ENCODE measurements around the gene C4orf54.

Gene C4orf54

DNA sequence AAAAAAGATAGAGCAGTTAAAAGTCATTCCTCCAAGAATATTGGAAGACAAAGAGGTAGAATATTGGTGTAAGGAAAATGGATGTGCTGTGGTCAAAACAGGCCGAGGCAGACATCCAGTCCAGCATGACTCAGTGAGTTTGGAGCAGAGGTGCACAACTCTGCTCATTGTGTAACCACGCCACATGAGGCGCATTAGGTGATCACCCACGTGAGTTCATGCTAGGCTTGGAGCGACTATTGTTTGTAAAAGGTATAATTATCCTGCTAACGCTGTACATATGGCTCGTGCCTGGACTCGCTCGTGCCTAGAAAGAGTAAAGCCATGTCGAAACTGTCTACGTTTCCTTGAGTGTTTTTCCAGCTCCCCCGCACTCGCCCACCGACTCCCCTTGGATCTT lies 23.9 kb downstream of the C4orf54 start:
- H3K9me3 Mint-ChIP-seq = no peaks in the 10 kb centered on the region
- H3K36me3 Mint-ChIP-seq (ENCODE audit: insufficient read depth) = no peaks in the 10 kb centered on the region
- no peak for DNase-seq (ENCODE audit: low spot score in 2 of 2)
- H3K4me3 Mint-ChIP-seq = no peak overlapping the region
- ATAC-seq (replicated peaks; ENCODE audit: extremely low read depth, poor library complexity, severe bottlenecking) = no peak
- H3K4me1 Mint-ChIP-seq = no peaks in the 10 kb centered on the region
- H3K27ac Mint-ChIP-seq (ENCODE audit: low read depth) = no peak overlapping the region
- H3K27me3 Mint-ChIP-seq = no peaks in the 10 kb centered on the region

DNA sequence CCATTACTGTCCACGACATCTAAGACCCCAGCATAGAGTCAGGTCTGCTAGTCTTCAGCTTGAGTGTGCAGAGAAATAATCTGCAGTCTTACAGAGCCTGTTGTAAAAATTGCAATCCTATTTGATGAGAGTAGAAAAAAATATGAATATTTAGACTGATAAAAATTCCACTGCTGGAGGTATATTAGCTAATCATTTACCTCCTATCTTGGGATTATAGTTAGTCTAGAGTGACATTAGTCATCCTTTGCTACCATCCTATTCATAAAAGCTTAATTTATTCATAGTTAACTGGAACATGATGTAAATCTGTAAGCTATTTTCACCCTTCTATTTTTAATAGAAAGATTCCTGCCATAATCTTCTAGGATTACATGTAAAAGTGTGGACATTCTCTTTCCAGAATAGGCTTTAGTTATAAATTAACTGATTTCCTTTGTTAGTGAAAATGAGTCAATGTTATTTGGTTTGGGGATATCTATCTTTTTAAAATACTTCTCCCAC lies 26.7 kb downstream of the C4orf54 start:
- ATAC-seq (replicated peaks; ENCODE audit: extremely low read depth, poor library complexity, severe bottlenecking) (no peak), DNase-seq (ENCODE audit: low spot score in 2 of 2) (no peak)
- H3K4me1 Mint-ChIP-seq = no peaks in the 10 kb centered on the region
- no peaks in the 10 kb centered on the region for H3K9me3 Mint-ChIP-seq
- H3K36me3 Mint-ChIP-seq (ENCODE audit: insufficient read depth) = no peaks in the 10 kb centered on the region
- peaks cover 5% of the 10 kb centered on the region for H3K27me3 Mint-ChIP-seq
- no peak overlapping the region for H3K4me3 Mint-ChIP-seq
- no peak overlapping the region for H3K27ac Mint-ChIP-seq (ENCODE audit: low read depth)

DNA sequence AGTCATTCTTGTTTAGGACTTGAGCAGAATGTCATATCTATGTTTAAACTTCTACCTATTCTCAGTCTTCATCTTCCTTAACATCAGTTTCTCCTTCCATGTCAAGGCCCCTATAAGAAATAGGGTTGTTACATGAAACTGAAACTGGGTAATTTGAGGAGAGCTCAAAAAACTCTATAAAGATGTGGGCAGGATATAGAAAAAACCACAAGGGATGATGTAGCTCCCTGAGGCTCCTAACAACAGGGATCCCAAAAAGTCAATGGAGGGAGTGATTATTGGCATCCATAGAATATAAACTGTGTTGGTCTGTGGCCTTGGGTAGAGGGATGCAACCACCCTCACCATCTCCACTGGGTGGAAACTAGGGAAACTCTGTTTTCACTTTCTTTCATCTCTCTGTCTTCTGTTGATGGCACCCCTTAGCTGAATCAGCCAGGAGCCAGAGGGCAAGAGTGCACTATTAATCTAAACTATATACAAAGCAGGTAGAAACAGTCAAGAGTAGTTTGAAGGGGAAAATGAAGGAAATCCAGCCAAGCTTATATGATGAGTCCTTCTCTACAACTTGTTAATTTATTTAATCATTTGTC lies 27.6 kb downstream of the C4orf54 start:
- Mint-ChIP-seq H3K4me3 (no peak overlapping the region), H3K4me1 (no peaks in the 10 kb centered on the region), H3K27me3 (peaks cover 10% of the 10 kb centered on the region), H3K27ac (ENCODE audit: low read depth) (no peak overlapping the region), H3K9me3 (no peaks in the 10 kb centered on the region), H3K36me3 (ENCODE audit: insufficient read depth) (no peaks in the 10 kb centered on the region)
- DNase-seq (ENCODE audit: low spot score in 2 of 2) = no peak
- ATAC-seq (replicated peaks; ENCODE audit: extremely low read depth, poor library complexity, severe bottlenecking) = no peak

DNA sequence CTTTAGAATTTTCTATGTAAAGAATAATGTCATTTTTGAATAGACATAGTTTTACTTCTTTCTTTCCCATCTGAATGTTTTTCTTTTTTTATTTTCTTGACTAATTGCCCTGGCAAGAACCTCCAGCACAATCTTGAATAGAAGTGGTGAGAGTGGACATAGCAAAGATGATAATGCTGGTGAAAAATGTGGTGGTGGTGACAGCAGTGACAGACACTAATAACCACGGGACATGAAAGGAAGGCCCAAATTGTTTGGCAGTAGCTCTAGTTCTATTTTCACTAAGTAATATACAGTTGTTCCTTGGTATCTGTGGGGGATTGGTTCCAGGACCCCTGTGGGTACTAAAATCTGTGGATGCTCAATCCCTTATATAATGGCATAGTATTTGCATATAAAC lies 29.6 kb downstream of the C4orf54 start:
- Mint-ChIP-seq H3K4me3 (no peak overlapping the region), H3K36me3 (ENCODE audit: insufficient read depth) (no peaks in the 10 kb centered on the region), H3K27me3 (peaks cover 10% of the 10 kb centered on the region), H3K9me3 (no peaks in the 10 kb centered on the region), H3K4me1 (no peaks in the 10 kb centered on the region), H3K27ac (ENCODE audit: low read depth) (no peak overlapping the region)
- DNase-seq (ENCODE audit: low spot score in 2 of 2) = no peak
- ATAC-seq (replicated peaks; ENCODE audit: extremely low read depth, poor library complexity, severe bottlenecking) = no peak

DNA sequence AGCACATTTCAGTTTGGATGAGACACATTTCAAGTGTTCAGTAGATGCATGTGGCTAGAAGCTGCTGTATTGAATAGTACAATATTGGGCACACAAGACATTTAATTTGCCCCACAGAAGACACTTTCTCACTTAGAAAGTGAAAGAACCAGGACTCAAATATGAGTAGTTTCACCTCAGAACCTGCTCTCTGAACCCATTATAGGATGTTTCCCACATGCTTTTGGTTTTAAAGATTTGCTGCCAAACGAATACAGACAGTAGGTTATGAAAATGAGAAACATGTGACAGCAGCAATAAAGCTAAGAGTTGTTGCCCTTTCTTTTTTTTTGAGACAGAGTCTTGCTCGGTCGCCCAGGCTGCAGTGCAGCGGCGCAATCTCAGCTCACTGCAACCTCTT lies 32.3 kb downstream of the C4orf54 start:
- no peak overlapping the region for H3K27ac Mint-ChIP-seq (ENCODE audit: low read depth)
- H3K4me1 Mint-ChIP-seq = no peaks in the 10 kb centered on the region
- DNase-seq (ENCODE audit: low spot score in 2 of 2) (no peak), ATAC-seq (replicated peaks; ENCODE audit: extremely low read depth, poor library complexity, severe bottlenecking) (no peak)
- peaks cover 20% of the 10 kb centered on the region for H3K27me3 Mint-ChIP-seq
- no peaks in the 10 kb centered on the region for H3K9me3 Mint-ChIP-seq
- H3K36me3 Mint-ChIP-seq (ENCODE audit: insufficient read depth) = no peaks in the 10 kb centered on the region
- H3K4me3 Mint-ChIP-seq = no peak overlapping the region

DNA sequence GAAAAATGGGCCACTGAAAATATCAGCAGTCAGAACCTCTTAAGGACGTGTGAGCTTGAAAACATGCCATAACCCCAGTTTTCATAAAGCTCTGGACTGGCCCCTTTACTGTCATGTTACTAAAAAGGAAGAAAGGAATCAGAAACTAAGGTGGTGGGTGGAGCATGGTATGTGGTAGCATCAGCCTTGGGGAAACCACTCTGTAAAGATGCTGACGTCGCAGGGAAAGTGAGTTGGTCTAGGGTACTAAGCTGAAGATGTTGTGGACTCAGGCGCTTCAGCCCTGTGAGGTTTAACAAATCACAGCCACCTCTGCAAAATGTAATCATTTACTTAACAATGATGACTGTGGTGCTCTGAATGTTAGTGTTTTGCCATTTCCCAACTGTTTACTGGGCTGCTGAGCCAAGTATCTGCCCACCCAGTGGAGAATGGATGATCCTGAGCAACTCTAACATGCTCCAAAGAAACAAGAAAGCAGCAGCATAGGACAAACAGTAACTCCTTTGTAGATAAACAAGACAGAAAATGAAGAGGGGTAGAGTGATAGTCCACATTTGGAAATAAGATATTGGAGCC lies 33.4 kb downstream of the C4orf54 start:
- H3K27me3 Mint-ChIP-seq = peaks cover 20% of the 10 kb centered on the region
- DNase-seq (ENCODE audit: low spot score in 2 of 2) = no peak
- no peak overlapping the region for H3K27ac Mint-ChIP-seq (ENCODE audit: low read depth)
- ATAC-seq (replicated peaks; ENCODE audit: extremely low read depth, poor library complexity, severe bottlenecking) = no peak
- H3K4me3 Mint-ChIP-seq = no peak overlapping the region
- no peaks in the 10 kb centered on the region for H3K4me1 Mint-ChIP-seq
- no peaks in the 10 kb centered on the region for H3K9me3 Mint-ChIP-seq
- H3K36me3 Mint-ChIP-seq (ENCODE audit: insufficient read depth) = no peaks in the 10 kb centered on the region

DNA sequence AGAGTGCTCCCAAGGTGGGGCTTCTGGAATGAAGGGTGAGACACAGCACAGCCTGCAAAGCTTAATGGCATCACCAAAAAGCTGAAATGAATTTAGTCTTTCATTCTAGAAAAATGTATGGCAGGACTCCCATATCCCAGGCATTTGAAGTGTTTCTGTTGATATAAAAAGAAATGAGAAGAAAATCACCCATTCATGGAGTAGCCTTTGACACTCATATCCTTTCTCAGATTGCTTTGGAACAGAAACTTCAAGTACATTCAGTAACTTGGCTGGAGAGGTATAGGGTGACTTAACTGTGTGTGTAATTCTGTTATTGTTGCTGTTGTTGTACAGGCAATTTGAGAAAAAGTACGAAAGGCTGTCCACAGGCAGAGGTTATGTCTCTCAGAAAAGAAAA lies 35.3 kb downstream of the C4orf54 start:
- no peak overlapping the region for H3K27ac Mint-ChIP-seq (ENCODE audit: low read depth)
- no peaks in the 10 kb centered on the region for H3K36me3 Mint-ChIP-seq (ENCODE audit: insufficient read depth)
- no peak for DNase-seq (ENCODE audit: low spot score in 2 of 2)

DNA sequence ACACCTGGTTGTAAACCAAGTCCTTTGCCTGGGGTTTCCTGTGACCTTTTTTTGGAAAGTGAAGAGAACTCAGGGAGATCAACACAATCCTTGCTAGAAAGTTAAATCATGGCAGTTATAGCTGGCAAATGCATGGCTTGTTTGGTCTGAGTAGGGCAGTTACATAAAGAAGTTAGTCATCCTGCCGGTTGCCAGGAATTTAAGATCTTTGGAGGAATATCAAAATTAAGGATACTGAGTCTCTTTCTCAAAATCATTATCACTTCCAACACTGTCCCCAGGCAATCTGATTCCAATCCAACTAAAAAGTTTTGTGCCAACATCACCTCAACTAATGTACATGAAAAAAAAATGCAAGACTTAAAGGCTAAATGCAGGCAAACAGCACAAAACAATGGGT lies 40.3 kb downstream of the C4orf54 start:
- H3K27me3 Mint-ChIP-seq = peaks cover 7% of the 10 kb centered on the region
- ATAC-seq (replicated peaks; ENCODE audit: extremely low read depth, poor library complexity, severe bottlenecking) (no peak), DNase-seq (ENCODE audit: low spot score in 2 of 2) (no peak)
- no peaks in the 10 kb centered on the region for H3K9me3 Mint-ChIP-seq
- no peak overlapping the region for H3K27ac Mint-ChIP-seq (ENCODE audit: low read depth)
- no peaks in the 10 kb centered on the region for H3K4me1 Mint-ChIP-seq
- no peaks in the 10 kb centered on the region for H3K36me3 Mint-ChIP-seq (ENCODE audit: insufficient read depth)
- H3K4me3 Mint-ChIP-seq = no peak overlapping the region

More for the DNA sequence above, 35.3 kb downstream of the C4orf54 start:
- no peak for ATAC-seq (replicated peaks; ENCODE audit: extremely low read depth, poor library complexity, severe bottlenecking)
- Mint-ChIP-seq H3K4me1 (no peaks in the 10 kb centered on the region), H3K4me3 (no peak overlapping the region), H3K27me3 (peaks cover 20% of the 10 kb centered on the region), H3K9me3 (no peaks in the 10 kb centered on the region)

DNA sequence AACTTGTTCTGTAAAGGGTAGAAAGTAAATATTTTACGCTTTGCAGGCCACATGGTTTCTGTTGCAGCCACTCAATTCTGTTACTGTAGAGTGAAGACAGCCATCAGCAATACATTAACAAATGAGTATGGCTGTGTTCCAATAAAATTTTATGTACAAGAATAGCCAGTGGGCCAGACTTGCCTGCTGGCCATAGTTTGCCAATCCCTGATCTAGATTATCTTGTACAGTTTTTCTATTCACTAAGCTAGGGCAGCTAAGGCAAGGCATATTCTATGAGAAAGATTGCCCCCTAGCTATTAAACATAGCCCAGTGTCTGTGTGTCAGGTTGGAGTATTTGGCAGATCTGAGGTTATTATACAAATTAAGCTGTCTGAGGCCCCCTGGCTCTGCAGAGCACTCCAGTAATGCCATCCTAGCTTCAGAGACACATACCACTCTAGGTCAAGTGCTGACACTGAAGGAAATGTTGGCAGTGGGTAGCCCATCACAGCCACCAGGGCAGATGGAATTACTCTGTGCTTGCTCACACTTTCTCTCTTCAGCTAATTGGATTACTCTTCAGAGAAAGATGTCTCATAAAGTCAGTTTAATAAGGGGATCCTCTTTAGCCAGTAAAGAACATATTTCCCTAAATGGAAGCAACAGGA lies 42.3 kb downstream of the C4orf54 start:
- Mint-ChIP-seq H3K4me3 (no peak overlapping the region), H3K27me3 (peaks cover 24% of the 10 kb centered on the region), H3K27ac (ENCODE audit: low read depth) (no peak overlapping the region), H3K9me3 (no peaks in the 10 kb centered on the region), H3K4me1 (no peaks in the 10 kb centered on the region), H3K36me3 (ENCODE audit: insufficient read depth) (no peaks in the 10 kb centered on the region)
- no peak for ATAC-seq (replicated peaks; ENCODE audit: extremely low read depth, poor library complexity, severe bottlenecking)
- no peak for DNase-seq (ENCODE audit: low spot score in 2 of 2)

DNA sequence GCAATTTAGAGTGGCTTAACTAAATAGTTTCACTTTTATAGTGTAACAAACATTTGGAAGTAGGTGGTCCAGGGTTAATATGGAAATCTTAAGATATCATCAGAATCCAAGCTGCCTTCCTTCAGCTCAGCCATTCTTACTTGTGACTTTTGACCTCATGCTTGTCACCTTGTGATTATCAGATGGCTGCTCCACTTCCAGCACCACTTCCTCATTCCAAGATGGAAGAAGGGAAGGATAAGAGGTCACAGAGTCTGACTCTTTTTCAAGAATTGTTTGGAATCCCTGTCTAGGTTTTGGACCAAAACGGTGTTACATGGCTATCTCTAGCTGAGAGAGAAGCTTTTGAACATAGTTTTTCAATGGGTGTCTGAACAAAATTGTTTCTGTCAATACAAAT lies 43.1 kb downstream of the C4orf54 start:
- no peaks in the 10 kb centered on the region for H3K4me1 Mint-ChIP-seq
- no peak overlapping the region for H3K27ac Mint-ChIP-seq (ENCODE audit: low read depth)
- no peak overlapping the region for H3K4me3 Mint-ChIP-seq
- H3K27me3 Mint-ChIP-seq = peaks cover 32% of the 10 kb centered on the region
- H3K9me3 Mint-ChIP-seq = no peaks in the 10 kb centered on the region
- DNase-seq (ENCODE audit: low spot score in 2 of 2) (no peak), ATAC-seq (replicated peaks; ENCODE audit: extremely low read depth, poor library complexity, severe bottlenecking) (no peak)
- H3K36me3 Mint-ChIP-seq (ENCODE audit: insufficient read depth) = no peaks in the 10 kb centered on the region

DNA sequence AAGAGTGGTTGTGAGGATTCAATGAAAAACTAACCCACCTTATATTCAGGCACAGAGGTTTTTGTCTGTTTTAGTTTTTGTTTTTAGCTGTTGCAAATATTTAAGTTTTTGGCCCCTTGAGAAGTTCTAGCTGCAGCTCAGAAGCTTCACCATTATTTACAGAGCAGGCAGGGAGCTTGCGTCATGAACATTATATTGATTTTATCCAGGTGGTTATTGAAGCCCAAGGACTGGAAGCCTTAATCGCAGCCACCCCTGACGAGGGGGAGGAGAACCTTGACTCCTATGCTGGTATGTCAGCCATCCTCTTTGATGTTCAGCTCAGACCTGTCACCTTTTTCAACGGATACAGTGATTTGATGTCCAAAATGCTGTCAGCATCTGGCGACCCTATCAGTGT lies 44.9 kb downstream of the C4orf54 start:
- peaks cover 50% of the 10 kb centered on the region for H3K27me3 Mint-ChIP-seq
- no peak for ATAC-seq (replicated peaks; ENCODE audit: extremely low read depth, poor library complexity, severe bottlenecking)
- H3K27ac Mint-ChIP-seq (ENCODE audit: low read depth) = no peak overlapping the region
- no peaks in the 10 kb centered on the region for H3K9me3 Mint-ChIP-seq
- no peaks in the 10 kb centered on the region for H3K4me1 Mint-ChIP-seq
- no peak overlapping the region for H3K4me3 Mint-ChIP-seq
- DNase-seq (ENCODE audit: low spot score in 2 of 2) = no peak
- no peaks in the 10 kb centered on the region for H3K36me3 Mint-ChIP-seq (ENCODE audit: insufficient read depth)

DNA sequence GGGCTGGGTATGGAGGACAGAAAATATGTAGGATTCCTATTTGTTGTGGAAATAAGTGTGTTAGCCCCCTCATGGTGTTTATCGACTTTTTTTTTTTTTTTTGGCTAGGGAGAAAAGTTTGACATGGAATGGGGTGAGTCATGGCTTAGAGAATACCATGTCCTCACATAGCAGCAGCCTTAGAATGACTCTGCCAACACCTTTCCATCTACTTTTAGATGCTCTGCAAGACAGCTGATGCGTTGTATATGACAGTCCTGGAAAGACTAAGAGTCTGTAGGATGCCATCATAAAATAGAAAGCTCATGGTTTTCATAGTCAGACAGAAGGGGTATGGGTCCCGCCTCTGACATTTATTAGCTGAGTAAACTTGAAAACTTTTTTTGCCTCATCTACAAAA lies 45.3 kb downstream of the C4orf54 start:
- DNase-seq (ENCODE audit: low spot score in 2 of 2) (no peak), ATAC-seq (replicated peaks; ENCODE audit: extremely low read depth, poor library complexity, severe bottlenecking) (no peak)
- Mint-ChIP-seq H3K27ac (ENCODE audit: low read depth) (no peak overlapping the region), H3K27me3 (peaks cover 54% of the 10 kb centered on the region), H3K4me3 (no peak overlapping the region), H3K36me3 (ENCODE audit: insufficient read depth) (no peaks in the 10 kb centered on the region), H3K4me1 (no peaks in the 10 kb centered on the region), H3K9me3 (no peaks in the 10 kb centered on the region)

DNA sequence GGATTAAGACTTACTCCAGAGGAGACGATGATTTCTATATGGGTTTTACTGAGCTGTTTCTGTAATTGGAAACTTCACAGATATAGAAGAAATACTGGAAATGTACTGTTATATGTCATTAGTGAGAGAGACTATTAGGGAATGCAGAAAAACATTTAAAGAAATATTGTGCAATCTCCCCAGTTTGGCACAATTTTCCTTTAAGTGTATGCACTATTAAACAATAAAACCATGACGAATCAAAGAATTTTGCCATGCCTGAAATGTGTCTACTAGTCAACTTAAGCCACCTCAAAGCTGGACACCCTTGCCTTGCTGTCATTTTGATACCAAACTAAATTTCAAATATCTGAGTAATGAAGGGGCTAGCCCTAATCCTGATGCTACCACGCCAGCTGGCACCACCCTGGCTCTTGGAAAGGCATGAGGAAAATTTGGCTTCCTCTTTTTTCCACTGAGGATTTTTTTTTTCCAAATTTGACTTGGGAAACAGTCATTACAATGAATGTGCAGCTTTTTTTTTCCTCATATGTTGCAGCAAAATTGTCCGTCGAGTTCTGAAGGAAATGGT lies 46.9 kb downstream of the C4orf54 start:
- Mint-ChIP-seq H3K27ac (ENCODE audit: low read depth) (no peak overlapping the region), H3K27me3 (peaks cover 61% of the 10 kb centered on the region), H3K4me1 (no peaks in the 10 kb centered on the region), H3K36me3 (ENCODE audit: insufficient read depth) (no peaks in the 10 kb centered on the region), H3K9me3 (no peaks in the 10 kb centered on the region), H3K4me3 (no peak overlapping the region)
- DNase-seq (ENCODE audit: low spot score in 2 of 2) (no peak), ATAC-seq (replicated peaks; ENCODE audit: extremely low read depth, poor library complexity, severe bottlenecking) (no peak)

Measured in central memory CD8-positive, alpha-beta T cell (primary cell).